Heart left ventricle (tissue), 16 donors: ENCODE results near the gene SNX30. TPM values are rescaled to one million over a fixed set of nuclear protein-coding genes. Genes with fewer than 3 reads are reported as not detected.

ENCODE experiments used
- ATAC-seq, 4 donors: fragments of 200-7000 bp; cut with Tn5 transposase; one replicate each; pipeline ENCODE4 v1.9.1; 2020 to 2022; ENCODE audit warnings: moderate library complexity in 4 of 4, mild to moderate bottlenecking in 3 of 4, moderate number of reproducible peaks in 1 of 4
- DNase-seq, 5 donors: peaks; one replicate each; pipeline ENCODE4 v3.0.0-alpha.2; 2020
- H3K27ac ChIP-seq, 12 donors: fragments of 200-600 bp; sonication (generic) in 4 of 12; one replicate each; pipeline versions ENCODE4 v1.5.0 to v1.8.0; 2016 to 2022; ENCODE audit warnings: mild to moderate bottlenecking in 2 of 12
- H3K27me3 ChIP-seq, 9 donors: fragments of 200-600 bp; sonication (generic) in 2 of 9; one replicate each; pipeline versions ENCODE4 v1.5.1 to v1.8.0; 2016 to 2022; ENCODE audit warnings: mild to moderate bottlenecking in 3 of 9
- H3K36me3 ChIP-seq, 9 donors: fragments of 200-600 bp; sonication (generic) in 2 of 9; one replicate each; pipeline versions ENCODE4 v1.5.0 to v1.8.0; 2018 to 2022; ENCODE audit warnings: mild to moderate bottlenecking in 2 of 9
- H3K4me1 ChIP-seq, 12 donors: fragments of 200-600 bp; sonication (generic) in 4 of 12; one replicate each; pipeline versions ENCODE4 v1.5.0 to v1.8.0; 2016 to 2022; ENCODE audit warnings: mild to moderate bottlenecking in 3 of 12
- H3K4me3 ChIP-seq, 12 donors: fragments of 200-600 bp; sonication (generic) in 4 of 12; one replicate each; pipeline versions ENCODE4 v1.5.0 to v1.8.0; 2017 to 2022; ENCODE audit warnings: mild to moderate bottlenecking in 9 of 12, moderate library complexity in 4 of 12
- H3K9me3 ChIP-seq, 12 donors: fragments of 200-600 bp; sonication (generic) in 4 of 12; one replicate each; pipeline versions ENCODE4 v1.5.0 to v1.8.0; 2016 to 2022; ENCODE audit warnings: mild to moderate bottlenecking in 1 of 12
- CTCF ChIP-seq, 12 donors: fragments of 200-600 bp; sonication (generic) in 4 of 12; IDR thresholded peaks; one replicate each; pipeline versions ENCODE4 v1.5.0 to v1.8.0; 2018 to 2022; ENCODE audit warnings: antibody characterized with exemption in 12 of 12, mild to moderate bottlenecking in 5 of 12
- POLR2A ChIP-seq, 2 donors: fragments of 450-650 bp; IDR thresholded peaks; one replicate each; pipeline ENCODE4 v1.6.1; 2017; ENCODE audit warnings: antibody characterized with exemption in 2 of 2, mild to moderate bottlenecking in 2 of 2, moderate library complexity in 2 of 2
- WGBS, 4 donors: extraction: QIAGEN DNeasy Blood & Tissue Kit in 2 of 4; methylation state at CpG; one replicate each; pipeline versions ENCODE4 v1.1.5 to v1.1.7; 2013 to 2018; 5-methylcytosine and 5-hydroxymethylcytosine counted together
- intact Hi-C, 10 donors: fragments of 100-400 bp; cut with DNase I; formaldehyde crosslinking; loops; one replicate each; pipeline versions ENCODE4 v1.11.1 to v1.14.2; 2022
- polyA plus RNA-seq, 2 donors: library from polyadenylated mRNA; stranded (reverse); fragments of 200-250 nt; gene quantifications; one replicate each; pipeline ENCODE4 v1.2.3, GENCODE V29; 2013
- total RNA-seq, 9 donors: library from RNA; depleted of rRNA in 2 of 9; stranded (reverse); fragments of >200 nt in 2 of 9; fragmentation: NEBNext Ultra II Directional in 3 of 9; extraction: Animal tissue kit (Norgen Biotek cat#: 25700) in 3 of 9; gene quantifications; one replicate each; pipeline versions ENCODE4 v1.1.0 to v1.2.4, GENCODE V29; 2016 to 2023
- donor health status: ischemic (EF 13 %, LVEDD 7.1; RV severe dilation, severe dysfunction).
- donor health status: healthy with polysubstance abuse.
- donor health status: DM: no; HTN: yes; CAD: no.
- donor health status: DM: no; HTN: no; CAD: no.
- donor health status: ischemic (EF 25% LVEDD 6.9; RV normal size, moderate dysfunction).
- donor health status: ischemic (EF 25% LVEDD 5.7; RV mildly dilated, moderate dysfunction).
- donor health status: healthy.
- donor health status: DM: yes; HTN: yes; CAD: no.
- donor health status: ischemic (EF 35%, LVEDD 5.7; RV mildly dilated, moderate dysfunction).
- donor health status: nonischemic (EF 11% LVEDD 7.7; RV severe dilation, severe dysfunction).
- donor health status: DM: yes; HTN: yes; CAD: no.
- donor health status: PGD.
- donor health status: ischemic (EF 29% LVEDD 5.4; RV normal size, mild dysfunction).
- donor health status: nonischemic (EF 23%, LVEDD 6.1; RV moderate dilation, normal function).

The SNX30 gene
- total and polyA plus RNA-seq, 11 donors: 0.95 to 10.3 (median 3.8) TPM

- intact Hi-C loops: no loop called here
- TF ChIP-seq POLR2A (IDR thresholded peaks at IDR 0.05) (no peak), CTCF (IDR thresholded peaks at IDR 0.05) (no peak)
Observed at GRCh38 chr9:112734892-112735291, 15.7 kb upstream of the SNX30 start.

GRCh38 chr9:112743216-112743836 is 7.2 kb upstream of the SNX30 start:
- Histone ChIP-seq H3K4me1 (no peaks in the 10 kb centered on the region), H3K4me3 (no peak overlapping the region), H3K27ac (no peak overlapping the region), H3K27me3 (no peaks in the 10 kb centered on the region), H3K9me3 (no peaks in the 10 kb centered on the region), H3K36me3 (no peaks in the 10 kb centered on the region)
- intact Hi-C loops: no loop called here
- 86 to 93% (median 91%) methylated on average over 3 of the region's 3 CpGs for WGBS, 4 donors
- DNase-seq (no peak), ATAC-seq (no peak)
- TF ChIP-seq POLR2A (IDR thresholded peaks at IDR 0.05) (no peak), CTCF (IDR thresholded peaks at IDR 0.05) (no peak)

More at GRCh38 chr9:112734892-112735291, 15.7 kb upstream of the SNX30 start:
- Histone ChIP-seq H3K36me3 (no peaks in the 10 kb centered on the region), H3K27me3 (no peaks in the 10 kb centered on the region), H3K4me3 (no peak overlapping the region), H3K9me3 (no peaks in the 10 kb centered on the region), H3K27ac (no peak overlapping the region), H3K4me1 (no peaks in the 10 kb centered on the region)
- WGBS, 4 donors: 56 to 66% (median 61%) methylated on average over 2 of the region's 2 CpGs
- DNase-seq (no peak), ATAC-seq (no peak)

GRCh38 chr9:112744177-112744576 is 6.4 kb upstream of the SNX30 start:
- intact Hi-C loops: no loop called here
- peak in 2 of 4 donors; percentile 74 to 80 for ATAC-seq
- H3K27me3 ChIP-seq: no peaks in the 10 kb centered on the region
- H3K4me1 ChIP-seq: peaks cover 0 to 7% (median 0%) of the 10 kb centered on the region in 12 donors
- no peaks in the 10 kb centered on the region for H3K9me3 ChIP-seq
- H3K36me3 ChIP-seq: no peaks in the 10 kb centered on the region
- WGBS, 4 donors: 41 to 61% (median 47%) methylated on average over 4 of the region's 4 CpGs
- no peak overlapping the region for H3K27ac ChIP-seq
- TF ChIP-seq CTCF (IDR thresholded peaks at IDR 0.05): no peak
- TF ChIP-seq POLR2A (IDR thresholded peaks at IDR 0.05): no peak
- no peak for DNase-seq
- no peak overlapping the region for H3K4me3 ChIP-seq

GRCh38 chr9:112747094-112747493 is 3.5 kb upstream of the SNX30 start:
- H3K27ac ChIP-seq: no peak overlapping the region
- 78 to 83% (median 80%) methylated on average over 7 of the region's 7 CpGs for WGBS, 4 donors

More at GRCh38 chr9:112747094-112747493, 3.5 kb upstream of the SNX30 start:
- H3K4me3 ChIP-seq: no peak overlapping the region
- intact Hi-C loops: no loop called here
- H3K4me1 ChIP-seq: peaks cover 0 to 29% (median 13%) of the 10 kb centered on the region in 12 donors
- H3K27me3 ChIP-seq: no peaks in the 10 kb centered on the region
- ATAC-seq (no peak), DNase-seq (no peak)
- TF ChIP-seq POLR2A (IDR thresholded peaks at IDR 0.05): no peak
- TF ChIP-seq CTCF (IDR thresholded peaks at IDR 0.05): no peak
- H3K36me3 ChIP-seq: no peaks in the 10 kb centered on the region
- H3K9me3 ChIP-seq: no peaks in the 10 kb centered on the region
